H9 (cell line): ENCODE measurements around the gene PCDHGA2. TPM values are rescaled to one million over a fixed set of nuclear protein-coding genes. Genes with fewer than 3 reads are reported as not detected.

ENCODE experiments used
- DNase-seq: peaks from one replicate; pipeline ENCODE4 v3.0.0-alpha.2; 2017
- H2AFZ ChIP-seq: one replicate; pipeline ENCODE4 v1.6.1; 2013; ENCODE audit warnings: mild to moderate bottlenecking, low read length, control low read depth, moderate library complexity
- H2AK5ac ChIP-seq: 2 replicates; pipeline ENCODE4 v1.6.1; 2013; ENCODE audit warnings: low read length, control low read depth, mixed read lengths; ENCODE audit not compliant: insufficient read length
- H2BK120ac ChIP-seq: one replicate; pipeline ENCODE4 v1.6.1; 2013; ENCODE audit warnings: low read depth, mild to moderate bottlenecking, low read length, control low read depth, inconsistent platforms; ENCODE audit not compliant: poor library complexity, severe bottlenecking
- H2BK12ac ChIP-seq: 2 replicates; pipeline ENCODE4 v1.6.1; 2013; ENCODE audit warnings: low read length, control low read depth, mixed read lengths, low read depth; ENCODE audit not compliant: insufficient read length
- H2BK15ac ChIP-seq: 2 replicates; pipeline ENCODE4 v1.6.1; 2013; ENCODE audit warnings: low read depth, low read length, control low read depth
- H2BK20ac ChIP-seq: one replicate; pipeline ENCODE4 v1.6.1; 2013; ENCODE audit warnings: low read depth, mild to moderate bottlenecking, low read length, control low read depth, inconsistent platforms; ENCODE audit not compliant: poor library complexity, severe bottlenecking
- H2BK5ac ChIP-seq: 2 replicates; pipeline ENCODE4 v1.6.1; 2013; ENCODE audit warnings: low read length, control low read depth, mixed read lengths; ENCODE audit not compliant: insufficient read length
- H3K14ac ChIP-seq: 2 replicates; pipeline ENCODE4 v1.6.1; 2013; ENCODE audit warnings: low read length, control low read depth; ENCODE audit not compliant: insufficient read depth
- H3K18ac ChIP-seq: 2 replicates; pipeline ENCODE4 v1.6.1; 2013; ENCODE audit warnings: low read depth, mild to moderate bottlenecking, mixed read lengths, low read length, control low read depth; ENCODE audit not compliant: insufficient read length
- H3K23ac ChIP-seq: 2 replicates; pipeline ENCODE4 v1.6.1; 2013; ENCODE audit warnings: low read length, control low read depth, mixed read lengths, low read depth; ENCODE audit not compliant: insufficient read length
- H3K23me2 ChIP-seq: 2 replicates; pipeline ENCODE4 v1.6.1; 2013; ENCODE audit warnings: low read depth, mild to moderate bottlenecking, mixed read lengths, low read length, control low read depth; ENCODE audit not compliant: insufficient read length, poor library complexity, severe bottlenecking
- H3K27ac ChIP-seq: 2 replicates; pipeline ENCODE4 v1.5.1; 2013; ENCODE audit warnings: low read length, control low read depth, mixed read lengths, low read depth; ENCODE audit not compliant: insufficient read length
- H3K27me3 ChIP-seq: 2 replicates; pipeline ENCODE4 v1.6.1; 2013; ENCODE audit warnings: low read length, control low read depth, inconsistent platforms; ENCODE audit not compliant: insufficient read depth
- H3K4ac ChIP-seq: 2 replicates; pipeline ENCODE4 v1.6.1; 2013; ENCODE audit warnings: low read depth, mild to moderate bottlenecking, control low read depth, inconsistent platforms, low read length, moderate library complexity
- H3K4me1 ChIP-seq: 2 replicates; pipeline ENCODE4 v1.6.1; 2013; ENCODE audit warnings: low read length, control low read depth, inconsistent platforms; ENCODE audit not compliant: insufficient read depth
- H3K4me2 ChIP-seq: 2 replicates; pipeline ENCODE4 v1.6.1; 2013; ENCODE audit warnings: low read length, control low read depth, mixed read lengths; ENCODE audit not compliant: insufficient read length, insufficient read depth
- H3K56ac ChIP-seq: 2 replicates; pipeline ENCODE4 v1.6.1; 2013; ENCODE audit warnings: low read depth, mild to moderate bottlenecking, mixed read lengths, low read length, control low read depth; ENCODE audit not compliant: insufficient read length
- H3K79me1 ChIP-seq: 2 replicates; pipeline ENCODE4 v1.6.1; 2013; ENCODE audit warnings: low read depth, mild to moderate bottlenecking, moderate library complexity, low read length, control low read depth, inconsistent platforms; ENCODE audit not compliant: insufficient read depth, poor library complexity, severe bottlenecking
- H3K79me2 ChIP-seq: 2 replicates; pipeline ENCODE4 v1.6.1; 2013; ENCODE audit warnings: low read length, control low read depth, inconsistent platforms; ENCODE audit not compliant: insufficient read depth
- H3K9ac ChIP-seq: 2 replicates; pipeline ENCODE4 v1.6.1; 2013; ENCODE audit warnings: low read length, control low read depth, mixed read lengths; ENCODE audit not compliant: insufficient read length; ENCODE audit errors: extremely low read depth
- H3K9me3 ChIP-seq: one replicate; pipeline ENCODE4 v1.6.1; 2013; ENCODE audit warnings: low read depth, low read length, inconsistent platforms; ENCODE audit not compliant: control insufficient read depth
- H3T11ph ChIP-seq: one replicate; pipeline ENCODE4 v1.6.1; 2013; ENCODE audit warnings: mild to moderate bottlenecking, low read length, control low read depth, inconsistent platforms
- H4K20me1 ChIP-seq: one replicate; pipeline ENCODE4 v1.6.1; 2013; ENCODE audit not compliant: control insufficient read depth, insufficient read length, insufficient read depth
- H4K5ac ChIP-seq: 2 replicates; pipeline ENCODE4 v1.6.1; 2013; ENCODE audit warnings: low read depth, mild to moderate bottlenecking, mixed read lengths, low read length, control low read depth; ENCODE audit not compliant: insufficient read length
- H4K8ac ChIP-seq: replicated peaks from 2 replicates; pipeline ENCODE4 v1.6.1; 2013; ENCODE audit warnings: low read length, control low read depth, mixed read lengths, low read depth; ENCODE audit not compliant: insufficient read length
- H4K91ac ChIP-seq: 2 replicates; pipeline ENCODE4 v1.6.1; 2013; ENCODE audit warnings: low read depth, mild to moderate bottlenecking, moderate library complexity, mixed read lengths, low read length, control low read depth; ENCODE audit not compliant: insufficient read length
- H3K27ac Mint-ChIP-seq, 3 experiments: 2 replicates in 2 of 3; 3 replicates in 1 of 3; pipeline ENCODE4 v1.8.0; 2020 to 2021; ENCODE audit warnings: mixed read lengths in 3 of 3, mild to moderate bottlenecking in 1 of 3, moderate library complexity in 1 of 3
- H3K27me3 Mint-ChIP-seq: 2 replicates; pipeline ENCODE4 v1.8.0; 2021; ENCODE audit warnings: low read depth, mild to moderate bottlenecking, moderate library complexity, mixed read lengths
- H3K36me3 Mint-ChIP-seq, 3 experiments: 2 replicates in 2 of 3; 3 replicates in 1 of 3; pipeline ENCODE4 v1.8.0; 2020 to 2021; ENCODE audit warnings: low read depth in 3 of 3, mixed read lengths in 3 of 3; ENCODE audit not compliant: insufficient read depth in 1 of 3
- H3K4me1 Mint-ChIP-seq, 2 experiments: 2 replicates each; pipeline ENCODE4 v1.8.0; 2020; ENCODE audit warnings: mixed read lengths in 2 of 2
- H3K4me3 Mint-ChIP-seq, 2 experiments: 2 replicates in 1 of 2; 3 replicates in 1 of 2; pipeline ENCODE4 v1.8.0; 2020 to 2021; ENCODE audit warnings: mild to moderate bottlenecking in 2 of 2, mixed read lengths in 2 of 2, moderate library complexity in 1 of 2
- H3K9me3 Mint-ChIP-seq, 2 experiments: 2 replicates in 1 of 2; 3 replicates in 1 of 2; pipeline ENCODE4 v1.8.0; 2020; ENCODE audit warnings: mild to moderate bottlenecking in 2 of 2, mixed read lengths in 2 of 2, moderate library complexity in 1 of 2
- CTCF ChIP-seq: fragments of 200-600 bp; sonication (generic); conservative IDR thresholded peaks from 3 replicates; pipeline ENCODE4 v1.8.0; 2021; ENCODE audit warnings: antibody characterized with exemption, mild to moderate bottlenecking
- WGBS: extraction: QIAGEN DNeasy Blood & Tissue Kit; methylation state at CpG from one replicate; pipeline ENCODE4 v1.1.7; 2013; ENCODE audit warnings: missing lambda C conversion rate, low lambda C conversion rate, mixed read lengths; ENCODE audit not compliant: insufficient read length; ENCODE audit errors: extremely low coverage; 5-methylcytosine and 5-hydroxymethylcytosine counted together
- total RNA-seq: library from RNA; stranded (reverse); gene quantifications from 2 replicates; pipeline ENCODE4 v1.2.1, GENCODE V29; 2021

Gene PCDHGA2
- total RNA-seq, 1 experiment from 2014 or later: 0.90 TPM

DNA sequence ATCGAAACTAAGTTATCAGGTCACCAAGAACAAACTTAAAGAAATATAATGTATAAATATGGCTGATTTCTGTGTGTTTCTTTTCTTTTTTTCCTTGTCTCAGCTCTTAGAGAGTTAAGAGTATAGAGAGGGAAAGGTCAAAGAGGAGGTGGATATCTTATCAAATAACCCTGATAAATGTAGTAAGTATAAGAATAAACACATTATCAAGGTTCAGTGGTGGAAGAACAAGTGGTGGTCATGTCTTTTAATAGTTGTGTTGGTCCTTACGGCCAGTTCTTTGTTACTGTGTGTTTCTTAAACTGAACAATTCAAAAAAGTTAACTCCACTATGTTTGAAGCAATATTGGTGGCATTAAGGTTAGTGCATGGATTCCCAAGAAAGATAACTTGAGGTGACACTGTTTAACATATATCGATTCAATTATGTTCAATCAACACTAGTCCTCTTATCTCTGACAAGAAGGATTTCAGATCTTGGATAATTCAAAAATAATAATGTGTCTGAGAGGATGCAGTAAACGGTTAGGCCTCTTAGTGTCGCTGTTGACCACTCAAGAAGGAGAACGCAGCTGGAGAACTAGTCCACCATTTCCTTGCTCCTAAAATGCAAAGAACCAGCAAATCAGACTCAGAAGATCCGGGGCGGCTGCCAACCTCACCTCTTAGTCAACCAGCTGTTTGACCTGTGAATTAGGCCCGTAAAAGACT, 4.8 kb downstream of the PCDHGA2 start, which contains the start of gene PCDHGA3:
PCDHGA3 (plus strand) TSS at position 588 of the 711 bp plus-strand sequence. CDS start 205 bp downstream, outside the sequence.
- Histone ChIP-seq H2AFZ (peak within 1 kb of the TSS; percentile 35), H3K4me2 (no peak within 1 kb of the TSS), H2BK5ac (no peak within 1 kb of the TSS), H3K56ac (no peak within 1 kb of the TSS), H2BK20ac (no peak within 1 kb of the TSS), H4K91ac (no peak within 1 kb of the TSS), H2AK5ac (no peak within 1 kb of the TSS), H3K4ac (no peak within 1 kb of the TSS), H3K9me3 (peaks cover 25% of the 10 kb centered on the region), H4K5ac (no peak within 1 kb of the TSS), H3T11ph (no peak within 1 kb of the TSS), H2BK15ac (no peak within 1 kb of the TSS), H4K20me1 (no peaks in the 10 kb centered on the region), H3K23ac (no peak within 1 kb of the TSS), H3K27me3 (no peaks in the 10 kb centered on the region), H3K14ac (no peak within 1 kb of the TSS), H3K79me2 (no peaks in the 10 kb centered on the region), H3K18ac (no peak within 1 kb of the TSS), H3K4me1 (no peaks in the 10 kb centered on the region), H3K79me1 (no peaks in the 10 kb centered on the region), H4K8ac (no peak within 1 kb of the TSS), H3K27ac (no peak within 1 kb of the TSS), H2BK12ac (no peak within 1 kb of the TSS), H3K9ac (no peak within 1 kb of the TSS), H3K23me2 (no peaks in the 10 kb centered on the region), H2BK120ac (no peak within 1 kb of the TSS)
- WGBS: no CpG with 5 or more reads among the region's 9 CpGs
- Mint-ChIP-seq H3K27ac (no peak within 1 kb of the TSS), H3K27me3 (peaks cover 9% of the 10 kb centered on the region), H3K4me1 (peaks cover 2 to 4% of the 10 kb centered on the region in 2 experiments; a peak in 2 of 4 replicates), H3K9me3 (peaks cover 65 to 77% of the 10 kb centered on the region in 2 experiments), H3K36me3 (peaks cover 17 to 52% (median 33%) of the 10 kb centered on the region in 3 experiments), H3K4me3 (peak within 1 kb of the TSS in 1 of 2 experiments; percentile 44; a peak in 1 of 5 replicates)
- peak; percentile 66 for TF ChIP-seq CTCF
- no peak for DNase-seq
